ENCODE data around the gene HDHD5.

The HDHD5 gene

GRCh38 chr22:17104336-17104935 lies 54.6 kb downstream of the HDHD5 start:
- DNase-seq (ENCODE audit: low read depth), result no peak
- TF ChIP-seq CTCF (IDR thresholded peaks at IDR 0.05; ENCODE audit: low read depth, low read length, missing control alignments), result no peak
- no peak overlapping the region for H3K4me3 ChIP-seq (ENCODE audit: low read depth, low read length)
- in situ Hi-C loops (cut with HindIII; ENCODE audit: low sequenced_read_pairs), result no loop called here

- in situ Hi-C loops (cut with HindIII; ENCODE audit: low sequenced_read_pairs), result no loop called here
- H3K4me3 ChIP-seq (ENCODE audit: low read depth, low read length), result no peak overlapping the region
- no peak for DNase-seq (ENCODE audit: low read depth)
- TF ChIP-seq CTCF (IDR thresholded peaks at IDR 0.05; ENCODE audit: low read depth, low read length, missing control alignments), result no peak
Measured at GRCh38 chr22:17103351-17103750, 55.7 kb downstream of the HDHD5 start.

- no peak for DNase-seq (ENCODE audit: low read depth)
- no peak overlapping the region for H3K4me3 ChIP-seq (ENCODE audit: low read depth, low read length)
- in situ Hi-C loops (cut with HindIII; ENCODE audit: low sequenced_read_pairs), result no loop called here
- TF ChIP-seq CTCF (IDR thresholded peaks at IDR 0.05; ENCODE audit: low read depth, low read length, missing control alignments), result no peak
Measured at GRCh38 chr22:17102297-17102667, 56.8 kb downstream of the HDHD5 start.

- no peak for DNase-seq (ENCODE audit: low read depth)
- H3K4me3 ChIP-seq (ENCODE audit: low read depth, low read length), result no peak overlapping the region
- in situ Hi-C loops (cut with HindIII; ENCODE audit: low sequenced_read_pairs), result no loop called here
- no peak for TF ChIP-seq CTCF (IDR thresholded peaks at IDR 0.05; ENCODE audit: low read depth, low read length, missing control alignments)
Measured at GRCh38 chr22:17101475-17102296, 57.4 kb downstream of the HDHD5 start.

- no peak for DNase-seq (ENCODE audit: low read depth)
- H3K4me3 ChIP-seq (ENCODE audit: low read depth, low read length), result no peak overlapping the region
- in situ Hi-C loops (cut with HindIII; ENCODE audit: low sequenced_read_pairs), result no loop called here
- no peak for TF ChIP-seq CTCF (IDR thresholded peaks at IDR 0.05; ENCODE audit: low read depth, low read length, missing control alignments)
Measured at GRCh38 chr22:17100621-17101020, 58.5 kb downstream of the HDHD5 start.

GRCh38 chr22:17098379-17098819 lies 60.7 kb downstream of the HDHD5 start:
- no peak for TF ChIP-seq CTCF (IDR thresholded peaks at IDR 0.05; ENCODE audit: low read depth, low read length, missing control alignments)
- DNase-seq (ENCODE audit: low read depth), result no peak
- H3K4me3 ChIP-seq (ENCODE audit: low read depth, low read length), result no peak overlapping the region
- in situ Hi-C loops (cut with HindIII; ENCODE audit: low sequenced_read_pairs), result no loop called here

All from astrocyte of the cerebellum (primary cell).